ENCODE results near the gene NINL.
"Not testable (repeated sequence)": the region's sequence is repeated elsewhere in the genome, so short reads cannot be mapped to it uniquely, and the experiment has no call there.

NINL gene

DNA sequence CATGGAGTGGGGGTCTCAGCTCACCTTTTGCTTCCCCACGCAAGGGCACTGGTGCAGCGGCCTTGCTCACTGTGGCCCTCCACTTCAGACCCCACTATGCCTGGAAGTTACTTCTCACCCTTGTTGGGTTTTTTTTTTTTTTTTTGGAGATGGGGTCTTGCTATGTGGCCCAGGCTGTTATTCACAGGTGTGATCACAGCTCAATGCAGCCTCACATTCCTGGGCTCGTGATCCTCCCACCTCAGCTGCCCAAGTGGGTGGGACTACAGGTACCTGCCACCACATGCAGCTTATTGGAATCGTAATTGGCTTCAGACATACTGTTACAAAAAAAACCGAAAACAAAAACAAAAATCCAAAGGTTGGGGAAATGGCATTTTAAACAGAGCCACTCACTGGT is 32.4 kb downstream of the NINL start:
- DNase-seq (ENCODE audit: low read depth, low spot score), result no peak

DNA sequence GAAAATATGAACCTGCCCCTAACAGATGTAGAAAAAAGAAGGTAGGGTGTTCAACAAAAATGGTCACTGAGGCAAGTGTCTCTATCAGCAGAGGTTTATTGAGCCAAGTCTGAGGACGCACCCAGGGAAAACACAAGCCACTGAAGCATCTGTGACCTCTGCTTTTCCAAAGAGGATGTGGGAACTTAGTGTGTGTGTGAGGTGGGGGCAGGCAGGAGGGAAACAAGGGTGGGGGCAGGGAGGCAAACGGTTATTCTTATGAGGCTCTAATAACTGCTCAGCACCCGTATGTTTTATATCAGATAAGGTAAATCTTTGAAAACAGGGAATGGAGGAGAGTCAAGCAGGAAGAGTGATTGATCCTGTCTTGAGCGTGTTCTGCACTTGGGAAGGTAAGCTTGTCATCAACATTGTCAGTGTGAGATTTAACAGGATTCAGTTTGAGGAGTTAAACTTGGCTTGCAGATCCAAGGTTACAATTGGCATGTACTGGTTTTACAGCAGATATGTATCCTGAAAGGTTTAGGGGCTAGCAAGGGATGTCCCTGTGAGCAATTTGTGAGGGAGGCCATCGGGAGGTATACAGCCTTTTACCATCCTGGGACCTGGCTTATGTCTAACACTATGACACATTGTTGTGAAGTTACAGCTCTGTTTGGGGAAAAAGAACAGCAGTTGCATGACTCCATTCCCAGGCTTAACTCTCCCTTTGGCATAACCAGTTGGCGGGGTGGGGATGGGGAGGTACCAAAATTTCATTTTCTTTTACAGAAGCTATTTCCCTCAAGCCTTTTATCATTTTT is 33.7 kb downstream of the NINL start:
- no peak for DNase-seq (ENCODE audit: low read depth, low spot score)

DNA sequence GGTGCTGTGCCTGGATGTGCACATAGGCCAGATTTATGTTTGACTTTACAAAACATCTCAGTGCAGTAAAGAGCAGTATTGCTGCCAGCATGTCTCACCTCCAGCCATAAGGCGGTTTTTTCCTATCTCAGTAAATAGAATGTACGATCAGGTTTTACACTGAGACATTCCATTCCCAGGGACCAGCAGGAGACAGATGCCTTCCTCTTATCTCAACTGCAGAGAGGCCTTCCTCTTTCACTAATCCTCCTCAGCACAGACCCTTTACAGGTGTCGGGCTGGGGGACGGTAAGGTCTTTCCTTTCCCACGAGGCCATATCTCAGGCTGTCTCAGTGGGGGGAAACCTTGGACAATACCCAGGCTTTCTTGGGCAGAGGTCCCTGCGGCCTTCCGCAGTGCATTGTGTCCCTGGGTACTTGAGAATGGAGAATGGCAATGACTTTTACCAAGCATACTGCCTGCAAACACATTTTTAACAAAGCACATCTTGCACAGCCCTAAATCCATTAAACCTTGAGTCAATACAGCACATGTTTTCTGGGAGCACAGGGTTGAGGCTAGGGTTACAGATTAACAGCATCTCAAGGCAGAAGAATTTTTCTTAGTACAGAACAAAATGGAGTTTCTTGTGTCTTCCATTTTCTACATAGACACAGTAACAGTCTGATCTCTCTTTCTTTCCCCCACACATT is 34.5 kb downstream of the NINL start:
- DNase-seq (ENCODE audit: low read depth, low spot score), result not testable (repeated sequence)

DNA sequence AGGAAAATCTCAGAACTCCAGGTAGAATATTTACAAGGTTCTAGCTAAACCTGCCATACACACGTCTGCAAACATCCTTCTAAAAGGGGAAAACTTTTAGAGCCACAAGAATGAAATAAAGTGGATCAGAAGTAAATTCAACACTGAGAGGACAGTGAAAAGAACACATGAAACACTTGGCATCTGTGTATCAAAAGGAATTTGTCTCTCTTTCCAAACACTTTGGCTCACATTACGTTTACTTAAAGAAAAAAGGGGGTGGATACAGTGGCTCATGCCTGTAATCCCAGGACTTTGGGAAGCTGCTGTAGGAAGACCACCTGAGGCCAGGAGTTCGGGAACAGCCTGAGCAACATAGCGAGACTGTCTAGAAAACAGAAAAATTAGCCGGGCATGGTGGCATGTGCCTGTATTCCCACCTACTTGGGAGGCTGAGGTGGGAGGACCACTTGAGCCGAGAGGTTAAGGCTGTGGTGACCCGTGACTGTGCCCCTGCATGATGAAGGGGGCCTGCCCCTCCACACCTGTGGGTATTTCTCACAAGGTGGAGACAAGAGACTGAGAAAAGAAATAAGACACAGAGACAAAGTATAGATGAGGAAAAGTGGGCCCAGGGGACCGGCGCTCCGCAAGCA is 35.4 kb downstream of the NINL start:
- no peak for DNase-seq (ENCODE audit: low read depth, low spot score)

DNA sequence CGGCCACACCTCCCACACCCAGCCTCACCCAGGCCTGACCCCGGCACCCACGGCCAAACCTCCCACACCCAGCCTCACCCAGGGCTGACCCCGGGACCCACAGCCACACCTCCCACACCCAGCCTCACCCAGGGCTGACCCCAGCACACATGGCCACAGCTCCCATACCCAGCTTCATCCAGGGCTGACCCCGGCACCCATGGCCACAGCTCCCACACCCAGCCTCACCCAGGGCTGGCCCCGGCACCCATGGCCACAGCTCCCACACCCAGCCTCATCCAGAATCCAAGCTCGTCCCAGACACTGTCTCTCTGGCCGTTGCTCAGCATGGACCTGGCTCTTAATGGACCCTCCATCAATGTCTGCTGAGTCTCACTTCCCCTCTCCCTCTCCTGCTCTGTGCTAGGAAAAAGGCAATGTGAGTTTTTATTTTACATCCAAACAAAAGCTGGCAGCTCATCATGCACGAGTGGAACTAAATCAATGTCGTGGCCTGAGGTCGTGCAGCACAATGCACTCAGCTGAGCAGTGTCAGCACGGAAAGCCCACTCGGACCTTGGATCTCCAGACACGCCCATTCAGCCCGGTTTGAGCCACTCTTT is 36.1 kb downstream of the NINL start:
- DNase-seq (ENCODE audit: low read depth, low spot score), result no peak

DNA sequence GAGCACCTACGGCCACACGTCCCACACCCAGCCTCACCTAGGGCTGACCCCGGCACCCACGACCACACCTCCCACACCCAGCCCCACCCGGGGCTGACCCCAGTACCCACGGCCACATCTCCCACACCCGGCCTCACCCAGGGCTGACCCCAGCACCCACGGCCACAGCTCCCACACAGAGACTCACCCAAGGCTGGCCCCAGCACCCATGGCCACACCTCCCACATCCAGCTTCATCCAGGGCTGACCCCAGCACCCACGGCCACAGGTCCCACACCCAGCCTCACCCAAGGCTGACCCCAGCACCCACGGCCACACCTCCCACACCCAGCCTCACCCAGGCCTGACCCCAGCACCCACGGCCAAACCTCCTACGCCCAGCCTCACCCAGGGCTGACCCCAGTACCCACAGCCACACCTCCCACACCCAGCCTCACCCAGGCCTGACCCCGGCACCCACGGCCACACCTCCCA is 36.7 kb downstream of the NINL start:
- DNase-seq (ENCODE audit: low read depth, low spot score), result no peak

DNA sequence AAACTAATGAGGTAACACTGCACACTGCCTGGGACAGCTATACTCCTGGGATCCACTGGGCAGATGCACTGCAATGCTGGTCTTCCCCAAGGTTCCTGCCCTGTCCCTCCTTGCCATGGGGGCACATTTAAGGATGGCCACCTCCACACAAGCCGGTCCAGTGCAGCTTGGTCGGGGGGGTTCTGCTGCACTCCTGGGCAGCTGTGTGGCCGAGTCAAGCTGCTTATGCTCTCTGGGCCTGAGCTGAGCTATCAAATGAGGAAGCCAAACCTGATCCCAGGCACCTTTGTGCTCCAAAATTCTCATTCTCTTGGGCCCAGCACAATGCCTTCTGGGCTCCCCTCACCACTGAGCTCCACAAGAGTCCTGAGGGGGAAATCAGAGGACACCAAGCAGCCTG is 37.3 kb downstream of the NINL start:
- DNase-seq (ENCODE audit: low read depth, low spot score), result no peak

DNA sequence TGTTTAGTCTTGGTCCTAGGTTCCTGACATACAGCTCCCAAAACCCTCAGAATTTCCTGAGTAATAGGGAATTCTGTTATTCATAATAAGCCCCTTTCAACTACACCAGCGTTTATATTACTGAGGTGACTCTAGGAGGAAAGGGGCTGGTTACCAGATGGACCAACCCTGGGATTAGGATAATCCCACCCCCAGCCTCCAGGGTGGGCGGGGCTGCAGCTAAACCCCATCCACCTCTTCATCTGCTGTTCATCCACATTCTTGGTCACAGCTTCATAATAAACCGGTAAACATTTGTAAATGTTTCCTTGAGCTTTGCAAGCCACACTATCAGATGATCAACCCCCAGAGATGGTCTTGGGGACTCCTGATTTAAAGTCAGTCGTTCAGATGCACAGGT is 38.3 kb downstream of the NINL start:
- no peak for DNase-seq (ENCODE audit: low read depth, low spot score)

DNA sequence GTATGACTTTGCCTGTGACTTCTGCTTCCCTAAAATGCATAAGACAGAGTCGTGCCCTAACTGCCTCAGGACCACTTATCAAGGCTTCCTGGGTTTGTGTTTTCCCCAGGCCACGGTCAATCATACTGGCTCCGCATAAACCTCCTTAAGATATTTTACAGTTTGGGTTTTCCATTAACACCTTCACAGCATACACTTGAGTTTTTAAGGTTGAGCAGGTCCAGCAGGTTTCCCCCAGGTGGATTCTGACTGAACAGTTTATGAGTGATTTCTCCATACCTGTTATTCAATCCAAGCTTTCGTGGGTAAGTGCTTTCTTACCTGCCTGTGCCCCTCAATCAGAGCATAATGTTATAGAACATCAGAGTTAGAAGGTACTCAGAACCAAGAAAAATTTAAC is 39.3 kb downstream of the NINL start:
- DNase-seq (ENCODE audit: low read depth, low spot score), result no peak

DNA sequence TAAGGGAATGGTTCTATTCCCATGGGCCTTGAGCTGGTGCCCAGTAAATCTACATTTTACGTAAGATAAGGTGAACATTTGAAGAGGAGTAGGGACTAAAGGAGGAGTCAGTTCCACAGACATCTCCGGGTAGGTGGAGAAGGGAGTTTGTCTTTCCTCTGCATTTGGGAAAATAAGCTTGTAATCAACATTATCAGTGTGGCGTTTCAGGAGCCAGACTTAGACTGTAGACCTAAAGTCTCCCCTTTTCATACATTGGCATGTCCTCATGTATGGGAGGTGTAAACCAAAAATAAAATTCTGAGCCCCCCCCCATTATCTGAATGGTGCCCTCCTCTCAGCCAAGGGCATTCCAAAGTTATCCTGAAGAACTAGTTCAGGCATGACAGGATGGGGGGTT is 40.2 kb downstream of the NINL start:
- DNase-seq (ENCODE audit: low read depth, low spot score), result no peak

DNA sequence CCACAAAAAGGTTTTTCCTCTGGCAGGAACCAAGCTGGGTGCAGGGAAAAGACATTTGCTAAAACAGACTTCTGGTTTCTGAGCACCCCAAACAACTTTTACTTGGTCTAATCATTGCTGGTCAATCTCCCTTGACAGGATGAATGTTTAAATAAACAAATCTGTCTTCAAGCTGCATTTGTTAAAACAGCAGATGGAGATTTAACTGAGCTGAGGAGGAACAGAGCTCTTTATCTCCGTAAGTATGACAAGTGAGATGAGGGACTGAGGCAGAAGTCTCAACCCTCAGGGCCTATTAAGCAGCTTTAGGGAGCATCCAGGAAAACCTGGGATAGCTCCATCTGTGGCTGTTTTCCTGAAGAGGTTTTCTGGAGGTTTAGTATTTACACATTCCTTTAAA is 40.6 kb downstream of the NINL start:
- no peak for DNase-seq (ENCODE audit: low read depth, low spot score)

DNA sequence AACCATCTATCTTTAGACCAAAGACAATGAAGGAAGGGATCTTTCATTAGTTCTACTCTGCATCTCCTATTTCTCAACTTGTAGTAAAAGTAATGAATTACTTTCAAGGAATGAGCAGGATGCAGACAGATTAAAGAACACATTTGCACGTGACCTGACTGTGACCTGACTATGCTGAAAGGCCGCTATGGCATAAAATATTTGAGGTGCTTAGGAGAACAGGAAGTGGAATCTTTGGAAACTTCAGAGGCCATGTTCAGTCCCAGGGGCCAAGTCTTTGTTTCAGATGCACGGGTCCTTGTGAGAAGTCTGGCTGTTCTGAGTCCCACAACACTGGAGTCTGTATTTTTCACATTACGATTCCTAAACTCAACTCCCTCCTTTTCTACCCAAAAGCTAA is 41.0 kb downstream of the NINL start:
- DNase-seq (ENCODE audit: low read depth, low spot score), result no peak

DNA sequence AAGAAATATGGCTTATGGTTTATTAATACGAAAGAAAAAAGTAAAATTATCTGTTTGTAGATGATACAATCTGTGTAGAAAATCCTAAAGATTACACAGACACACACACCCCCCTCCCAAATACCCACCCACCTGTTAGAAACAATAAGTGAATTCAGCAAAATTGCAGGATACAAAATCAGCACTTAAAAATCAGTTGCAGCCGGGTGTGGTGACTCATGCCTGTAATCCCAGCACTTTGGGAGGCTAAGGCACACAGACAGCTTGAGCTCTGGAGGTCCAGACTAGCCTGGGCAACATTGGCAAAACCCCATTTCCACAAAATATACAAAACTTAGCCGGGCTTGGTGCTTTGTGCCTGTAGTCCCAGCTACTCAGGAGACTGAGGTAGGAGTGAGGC is 42.3 kb downstream of the NINL start:
- DNase-seq (ENCODE audit: low read depth, low spot score), result no peak

DNA sequence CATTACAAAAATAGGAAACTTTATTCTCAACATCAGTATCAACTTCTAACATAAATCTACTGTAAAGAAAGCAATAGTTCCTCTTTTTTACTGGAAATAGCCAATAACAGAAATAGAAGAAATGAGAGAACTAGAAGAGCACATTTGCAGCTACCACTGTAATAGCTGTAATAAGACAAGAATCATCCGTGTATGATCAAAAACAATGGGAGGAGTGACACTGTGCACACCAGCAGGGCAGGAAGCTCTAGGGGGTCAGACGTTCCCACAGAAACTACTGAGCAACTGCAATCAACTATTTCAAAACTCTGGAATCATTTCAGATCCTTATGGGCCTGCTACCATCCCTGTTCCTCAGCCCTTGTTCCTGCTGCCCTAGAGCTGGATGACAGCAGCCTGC is 43.7 kb downstream of the NINL start:
- DNase-seq (ENCODE audit: low read depth, low spot score), result no peak

DNA sequence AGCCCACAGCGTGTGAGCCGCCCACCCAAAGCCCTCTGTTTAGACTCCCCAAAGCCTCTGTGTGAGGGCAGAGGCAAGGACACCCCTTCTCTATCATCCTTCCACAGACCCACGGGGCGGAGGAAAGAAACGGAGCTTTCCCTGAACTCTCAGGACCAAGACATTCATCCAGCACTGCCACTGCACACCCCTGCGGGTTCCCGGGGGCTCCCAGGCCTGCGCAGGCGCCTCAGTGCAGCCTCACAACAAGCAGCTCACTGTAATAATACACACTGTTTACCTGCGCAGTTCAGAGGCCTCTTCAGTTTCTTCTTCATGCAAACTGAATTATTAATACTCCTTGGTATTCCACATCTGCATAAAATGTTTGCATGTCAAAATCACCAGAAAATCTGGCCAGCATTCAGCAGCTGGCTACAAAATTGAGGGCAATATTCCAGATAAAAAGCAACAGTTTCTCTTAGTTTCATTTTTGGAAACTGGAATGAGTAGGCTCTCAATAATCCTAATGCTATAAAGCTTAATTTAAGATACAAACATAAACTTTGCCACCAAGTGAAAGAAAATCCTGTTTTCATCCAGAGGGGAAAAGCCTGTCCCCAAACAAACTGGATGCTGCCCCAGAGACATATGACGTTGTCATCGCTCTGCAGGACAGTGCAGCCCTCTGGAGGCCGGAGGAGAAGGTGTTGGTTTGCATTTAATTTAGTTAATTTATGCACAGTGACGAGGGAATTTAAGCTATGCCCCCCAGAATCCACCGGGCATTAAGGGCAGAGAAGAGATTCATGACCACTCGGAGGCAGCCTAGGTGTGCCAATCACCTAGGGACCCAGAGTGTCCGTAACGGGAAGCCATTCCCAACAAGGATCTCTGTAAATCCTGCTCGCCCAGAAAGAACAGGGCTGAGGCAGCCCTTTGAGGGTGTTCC is 45.3 kb downstream of the NINL start:
- DNase-seq (ENCODE audit: low read depth, low spot score), result no peak

DNA sequence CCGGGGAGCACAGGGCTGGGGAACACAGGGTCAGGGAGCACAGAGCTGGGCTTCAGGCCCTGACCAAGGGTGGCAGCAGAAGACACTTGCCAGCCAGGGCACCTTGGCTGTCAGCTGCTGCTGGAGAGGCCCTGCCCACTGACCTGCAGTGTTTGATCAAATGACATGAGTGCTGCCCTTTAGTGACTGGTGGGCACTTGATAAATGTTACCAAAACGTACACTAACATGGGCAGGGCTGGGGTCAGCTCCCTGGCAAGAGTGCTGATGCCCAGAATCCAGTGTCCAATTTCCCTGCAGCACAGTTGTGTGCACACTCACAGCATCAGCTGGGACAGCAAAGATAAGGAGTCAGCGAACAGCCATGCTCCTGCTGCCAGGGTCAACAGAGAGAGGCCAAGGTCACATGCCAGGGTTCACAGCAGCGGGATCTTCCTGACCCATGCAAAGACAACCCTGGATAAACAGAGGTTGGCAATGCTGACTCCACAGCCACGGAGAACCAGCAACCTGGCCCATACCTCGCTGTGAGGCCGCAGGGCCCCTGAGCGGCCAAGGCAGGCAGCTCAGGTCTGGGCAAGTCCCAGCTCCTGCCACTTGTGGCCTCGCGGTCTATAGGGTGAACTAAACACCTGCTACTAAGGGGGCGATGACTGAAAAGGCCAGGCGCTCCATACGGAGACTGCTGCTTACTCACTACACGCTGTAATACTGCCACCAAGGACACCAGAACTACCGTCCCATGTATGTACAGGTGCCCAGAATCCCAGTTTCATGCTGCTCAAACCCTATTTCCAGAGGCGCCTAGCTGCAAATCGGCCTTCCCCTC is 46.3 kb downstream of the NINL start:
- no peak for DNase-seq (ENCODE audit: low read depth, low spot score)

DNA sequence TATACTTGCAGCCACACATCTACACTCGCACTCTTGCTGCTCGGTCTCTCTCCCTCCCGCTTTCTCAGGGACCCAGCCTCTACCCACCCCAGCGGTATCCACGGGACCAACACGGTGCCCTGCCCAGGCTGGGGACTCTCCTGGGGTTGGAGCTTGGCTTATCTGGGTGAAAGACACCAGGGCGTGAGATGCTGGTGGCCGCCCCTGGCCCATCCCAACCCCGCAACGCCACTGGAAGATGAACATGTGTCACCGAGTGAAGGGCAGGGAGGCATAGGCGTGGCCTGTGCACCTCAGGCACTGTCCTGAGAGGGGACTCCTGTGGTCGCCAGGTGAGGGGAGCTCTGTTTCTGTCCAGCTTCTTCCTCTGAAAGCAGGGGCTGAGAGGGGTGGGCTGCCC is 47.4 kb downstream of the NINL start:
- no peak for DNase-seq (ENCODE audit: low read depth, low spot score)

DNA sequence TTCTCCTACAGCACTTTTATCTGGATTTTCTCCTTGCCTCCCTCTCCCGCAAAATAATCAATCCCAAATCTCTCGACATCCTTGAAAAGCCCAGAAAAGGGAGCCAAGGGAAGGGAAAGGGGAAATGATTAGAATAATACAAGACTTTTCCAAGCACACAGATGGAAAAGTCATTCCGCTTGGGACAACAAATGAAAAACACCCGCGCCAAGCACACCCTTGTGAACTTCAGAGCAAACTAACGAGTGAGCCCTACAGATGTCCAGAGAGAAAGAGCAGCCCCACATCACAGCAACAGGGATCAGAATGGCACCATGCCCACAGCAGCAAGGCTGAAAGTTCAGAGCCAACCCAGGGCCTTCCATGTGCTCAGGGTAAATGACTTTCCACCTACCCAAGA is 49.6 kb downstream of the NINL start:
- no peak for DNase-seq (ENCODE audit: low read depth, low spot score)

DNA sequence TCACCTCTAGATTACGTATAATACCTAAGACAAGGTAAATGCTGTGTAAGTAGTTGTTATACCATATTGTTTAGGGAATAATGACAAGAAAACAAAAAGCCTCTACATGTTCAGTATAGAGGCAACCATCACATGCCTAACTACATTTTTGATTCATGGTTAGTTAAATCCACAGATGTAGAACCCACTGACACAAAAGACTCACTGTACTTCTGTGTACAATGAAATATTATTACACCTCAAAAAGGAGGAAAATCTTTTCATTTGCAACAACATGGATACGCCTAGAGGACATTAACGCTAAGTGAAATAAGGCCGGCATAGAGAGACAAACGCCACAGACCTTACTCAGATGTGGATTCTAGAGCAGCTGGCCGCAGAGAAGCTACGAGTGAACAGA is 50.5 kb downstream of the NINL start:
- DNase-seq (ENCODE audit: low read depth, low spot score), result no peak

DNA sequence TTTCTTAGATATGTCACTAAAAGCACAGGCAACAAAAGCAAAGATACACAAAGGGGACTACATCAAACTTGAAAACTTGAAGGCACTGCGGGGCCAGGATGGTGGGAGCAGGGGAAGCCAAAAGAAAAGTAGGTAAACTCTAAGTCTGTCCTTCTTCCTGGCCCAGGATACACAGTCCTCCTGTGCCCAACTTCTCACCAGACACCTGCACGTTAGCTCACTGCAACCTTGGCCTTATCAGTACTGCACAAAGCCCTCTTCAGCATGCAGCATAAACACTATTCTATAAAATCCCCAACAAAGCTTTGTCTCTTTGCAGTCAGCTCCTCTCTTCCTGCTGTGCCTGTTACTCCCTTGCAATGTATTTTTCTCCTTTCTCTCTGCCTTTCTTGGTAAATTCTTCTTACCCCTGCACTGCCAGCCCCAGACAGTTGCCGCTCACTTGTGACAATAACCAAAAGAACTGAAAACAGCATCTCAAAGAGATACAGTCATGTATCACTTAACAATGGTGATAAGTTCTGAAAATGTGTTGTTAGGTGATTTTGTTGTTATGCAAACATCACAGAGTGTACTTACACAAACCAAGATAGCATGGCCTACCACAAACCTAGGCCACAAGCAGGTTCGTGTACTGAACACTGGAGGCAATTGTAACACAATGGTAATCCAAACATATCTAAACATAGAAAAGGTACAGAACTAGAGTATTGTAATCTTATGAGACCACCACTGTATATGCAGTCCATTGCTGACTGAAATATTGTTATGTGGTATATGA is 51.2 kb downstream of the NINL start:
- DNase-seq (ENCODE audit: low read depth, low spot score), result no peak
